GM03348 (cell line): ENCODE data around the gene OMP.

Experiments used
- DNase-seq: peaks from one replicate; pipeline ENCODE4 v3.0.0; 2012; ENCODE audit warnings: low spot score

The OMP gene

GRCh38 chr11:77104727-77105126, 2.1 kb downstream of the OMP start:
- DNase-seq, result no peak

- no peak for DNase-seq
Measured at GRCh38 chr11:77106321-77106720, 3.7 kb downstream of the OMP start.

GRCh38 chr11:77106759-77107158, 4.1 kb downstream of the OMP start:
- DNase-seq, result no peak

- DNase-seq, result peak; percentile 88
Measured at GRCh38 chr11:77107950-77108349, 5.3 kb downstream of the OMP start.

- no peak for DNase-seq
Measured at GRCh38 chr11:77108436-77108835, 5.8 kb downstream of the OMP start.

- DNase-seq, result peak; percentile 52
Measured at GRCh38 chr11:77109236-77110019, 6.8 kb downstream of the OMP start.

GRCh38 chr11:77110836-77111235, 8.2 kb downstream of the OMP start:
- DNase-seq, result no peak

- no peak for DNase-seq
Measured at GRCh38 chr11:77111277-77111676, 8.6 kb downstream of the OMP start.

- DNase-seq, result no peak
Measured at GRCh38 chr11:77111946-77112345, 9.3 kb downstream of the OMP start.

- DNase-seq, result no peak
Measured at GRCh38 chr11:77112641-77113381, 10.2 kb downstream of the OMP start.

- peak; percentile 63 for DNase-seq
Measured at GRCh38 chr11:77113382-77114088, 10.9 kb downstream of the OMP start.

- DNase-seq, result no peak
Measured at GRCh38 chr11:77114089-77114463, 11.4 kb downstream of the OMP start.

- DNase-seq, result no peak
Measured at GRCh38 chr11:77115181-77115611, 12.6 kb downstream of the OMP start.

- DNase-seq, result no peak
Measured at GRCh38 chr11:77115956-77116355, 13.3 kb downstream of the OMP start.

- DNase-seq, result no peak
Measured at GRCh38 chr11:77117492-77117891, 14.9 kb downstream of the OMP start.

- DNase-seq, result no peak
Measured at GRCh38 chr11:77118086-77118485, 15.4 kb downstream of the OMP start.

- DNase-seq, result no peak
Measured at GRCh38 chr11:77118971-77119370, 16.3 kb downstream of the OMP start.

GRCh38 chr11:77119531-77119936, 16.9 kb downstream of the OMP start:
- no peak for DNase-seq

- DNase-seq, result no peak
Measured at GRCh38 chr11:77120571-77120970, 17.9 kb downstream of the OMP start.

GRCh38 chr11:77121096-77121640, 18.5 kb downstream of the OMP start:
- DNase-seq, result no peak

GRCh38 chr11:77121876-77122575, 19.4 kb downstream of the OMP start:
- DNase-seq, result no peak
